Measurements from ENCODE around the gene MKKS.
A peak's percentile ranks its signal among the peaks of the same experiment; 100 is the strongest.

The MKKS gene

DNA sequence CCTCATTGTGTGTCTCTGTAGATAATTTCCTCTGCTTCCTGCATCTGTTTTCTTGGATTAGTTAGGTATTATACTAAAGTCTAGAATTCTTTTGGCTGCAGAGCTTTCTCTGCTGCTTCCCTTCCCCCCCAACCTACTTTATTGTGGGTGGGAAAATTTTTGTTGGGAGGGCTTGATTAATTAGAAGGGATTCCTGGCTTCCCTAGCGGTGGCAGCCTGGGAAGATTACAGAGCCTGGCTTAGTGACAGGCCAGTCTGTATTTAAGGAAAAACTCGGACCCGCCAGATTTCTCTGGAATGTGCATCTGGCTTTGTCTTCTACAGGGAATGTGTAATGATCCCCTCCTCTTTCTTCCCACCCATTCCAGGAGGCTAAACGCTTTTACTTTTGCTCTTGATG is 32.3 kb upstream of the MKKS start:
- no peak for TF ChIP-seq ZNF274 (IDR thresholded peaks at IDR 0.05; ENCODE audit: low read depth, low read length)
- H3K4me3 ChIP-seq (ENCODE audit: low read length), result no peak overlapping the region

DNA sequence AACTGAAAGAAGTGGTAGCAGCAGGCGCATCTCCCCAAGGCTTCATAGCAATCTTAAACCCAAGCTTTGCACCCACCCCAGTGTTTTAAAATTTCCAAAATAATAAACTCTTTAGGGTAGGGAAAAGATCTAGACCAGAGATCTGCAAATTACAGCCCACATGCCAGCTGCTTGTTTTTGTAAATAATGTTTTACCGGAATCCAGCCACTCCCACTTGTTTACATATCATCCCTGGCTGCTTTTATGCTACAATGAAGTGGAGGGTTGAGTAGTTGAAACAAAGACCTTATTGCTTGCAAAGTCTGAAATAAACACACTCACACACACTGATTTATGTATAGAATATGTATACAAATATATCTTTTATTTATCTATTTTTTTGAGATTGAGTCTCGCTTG is 31.1 kb upstream of the MKKS start:
- no peak overlapping the region for H3K4me3 ChIP-seq (ENCODE audit: low read length)
- no peak for TF ChIP-seq ZNF274 (IDR thresholded peaks at IDR 0.05; ENCODE audit: low read depth, low read length)

GRCh38 chr20:10463622-10464021 is 29.6 kb upstream of the MKKS start:
- H3K4me3 ChIP-seq (ENCODE audit: low read length), result no peak overlapping the region
- no peak for TF ChIP-seq ZNF274 (IDR thresholded peaks at IDR 0.05; ENCODE audit: low read depth, low read length)

GRCh38 chr20:10462516-10462915 is 28.5 kb upstream of the MKKS start:
- TF ChIP-seq ZNF274 (IDR thresholded peaks at IDR 0.05; ENCODE audit: low read depth, low read length), result no peak
- H3K4me3 ChIP-seq (ENCODE audit: low read length), result no peak overlapping the region

GRCh38 chr20:10461495-10461894 is 27.5 kb upstream of the MKKS start:
- no peak overlapping the region for H3K4me3 ChIP-seq (ENCODE audit: low read length)
- no peak for TF ChIP-seq ZNF274 (IDR thresholded peaks at IDR 0.05; ENCODE audit: low read depth, low read length)

- no peak overlapping the region for H3K4me3 ChIP-seq (ENCODE audit: low read length)
- no peak for TF ChIP-seq ZNF274 (IDR thresholded peaks at IDR 0.05; ENCODE audit: low read depth, low read length)
These were observed 20.2 kb upstream of the MKKS start for GRCh38 chr20:10454151-10454750.

DNA sequence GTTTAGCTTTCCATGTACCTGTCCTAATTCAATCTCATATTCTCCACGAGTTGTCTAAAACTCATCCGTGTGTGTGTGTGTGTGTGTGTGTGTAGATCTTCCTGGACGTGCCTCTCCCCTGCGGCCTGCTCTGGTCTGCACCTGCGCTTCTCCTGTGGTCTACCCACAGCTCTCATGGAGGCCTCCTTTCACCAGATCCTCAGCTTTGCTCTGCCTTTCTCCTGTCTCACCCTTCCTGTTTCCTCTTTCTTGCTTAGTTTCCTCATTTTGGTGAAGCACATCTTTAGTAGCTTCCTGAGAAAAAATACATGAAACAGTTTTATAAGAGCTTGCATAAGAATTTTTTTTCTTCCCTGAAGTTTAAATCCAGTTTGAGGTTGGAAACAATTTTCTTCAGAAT is 19.2 kb upstream of the MKKS start:
- H3K4me3 ChIP-seq (ENCODE audit: low read length), result no peak overlapping the region; the same call in 1 of the 2 replicates
- TF ChIP-seq ZNF274 (IDR thresholded peaks at IDR 0.05; ENCODE audit: low read depth, low read length), result no peak

DNA sequence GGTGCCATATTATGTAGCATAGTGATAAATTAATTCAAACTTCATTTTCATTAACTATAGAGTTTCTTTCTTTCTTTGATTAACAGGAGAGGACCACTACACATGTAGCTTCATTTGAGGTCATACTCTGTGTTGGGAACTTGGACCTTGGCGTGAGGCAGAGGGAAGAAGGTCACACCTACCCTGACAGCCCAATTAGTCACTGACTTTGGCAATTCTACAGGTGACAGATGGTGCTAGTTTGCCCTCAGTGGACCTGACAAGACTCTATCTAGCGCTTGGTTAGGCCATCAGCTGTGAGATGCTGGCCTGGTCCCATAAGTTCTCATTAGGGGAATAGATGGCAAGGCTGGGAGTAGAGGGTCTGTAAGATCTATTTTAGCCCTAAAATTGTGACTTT is 15.2 kb upstream of the MKKS start:
- no peak overlapping the region for H3K4me3 ChIP-seq (ENCODE audit: low read length)
- no peak for TF ChIP-seq ZNF274 (IDR thresholded peaks at IDR 0.05; ENCODE audit: low read depth, low read length)

DNA sequence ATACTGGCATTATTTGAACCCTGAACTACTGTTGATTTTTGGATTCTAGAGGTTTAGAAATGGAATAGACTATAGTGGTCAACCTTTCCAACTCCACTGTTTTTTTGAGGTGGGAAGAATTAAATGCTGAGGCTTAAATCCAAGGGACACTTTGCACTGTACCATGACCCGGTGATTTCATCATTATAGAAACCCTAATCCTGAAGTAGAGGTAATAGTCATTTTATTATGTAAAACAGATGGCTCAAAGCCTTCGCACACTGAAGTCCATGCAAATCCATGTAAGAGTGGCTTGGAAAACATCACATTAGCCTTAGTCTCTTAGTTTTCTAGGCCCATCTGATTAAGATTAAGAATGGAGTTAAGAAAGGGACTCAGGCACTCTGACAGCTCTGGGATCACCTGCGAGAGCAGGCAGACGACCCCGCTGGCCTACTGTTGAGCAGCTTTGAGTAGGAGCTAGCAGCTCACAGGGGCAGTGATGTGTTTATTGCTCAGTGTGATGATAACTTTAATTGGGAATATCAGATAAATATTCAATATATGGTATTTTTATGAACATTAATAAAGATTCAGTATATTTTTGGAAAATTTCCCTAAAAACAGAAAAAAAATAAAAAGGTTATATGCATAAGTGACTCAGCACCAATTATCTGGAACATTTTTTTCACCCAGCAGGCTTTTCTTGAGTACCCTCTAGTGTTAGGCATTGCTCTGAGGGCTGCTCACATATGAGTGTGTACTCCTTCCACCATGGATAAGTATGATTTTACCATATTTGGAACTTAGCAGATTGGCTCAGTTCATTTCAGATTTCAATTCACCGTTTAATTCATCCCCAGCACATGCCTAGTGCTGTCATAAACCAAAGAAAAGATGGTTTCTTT is 14.5 kb upstream of the MKKS start:
- TF ChIP-seq ZNF274 (IDR thresholded peaks at IDR 0.05; ENCODE audit: low read depth, low read length), result no peak
- no peak overlapping the region for H3K4me3 ChIP-seq (ENCODE audit: low read length)

DNA sequence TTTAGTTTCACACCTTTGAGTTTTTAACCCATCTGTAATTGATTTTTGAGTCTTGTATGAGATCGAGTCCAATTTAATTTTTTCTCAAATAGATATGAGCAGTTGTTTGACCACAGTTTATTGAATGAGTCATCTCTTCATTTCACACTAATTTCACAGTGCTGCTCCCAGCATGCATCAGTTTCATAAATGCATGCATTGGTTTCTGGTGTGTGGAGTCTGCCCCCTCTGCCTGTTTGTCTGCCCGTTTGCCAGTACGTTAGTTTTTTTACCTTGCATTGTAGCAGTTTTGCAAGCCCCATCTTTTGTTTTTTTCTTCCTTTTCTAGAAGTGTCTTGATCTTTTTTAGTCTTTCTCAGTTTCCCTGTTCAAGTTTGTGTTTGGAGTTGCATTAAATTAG is 13.0 kb upstream of the MKKS start:
- no peak for TF ChIP-seq ZNF274 (IDR thresholded peaks at IDR 0.05; ENCODE audit: low read depth, low read length)

GRCh38 chr20:10445758-10446157 is 11.7 kb upstream of the MKKS start:
- TF ChIP-seq ZNF274 (IDR thresholded peaks at IDR 0.05; ENCODE audit: low read depth, low read length), result no peak
- H3K4me3 ChIP-seq (ENCODE audit: low read length), result no peak overlapping the region

More for the DNA sequence above, 13.0 kb upstream of the MKKS start:
- H3K4me3 ChIP-seq (ENCODE audit: low read length), result peak overlapping the region; percentile 19; the same call in 1 of the 2 replicates

DNA sequence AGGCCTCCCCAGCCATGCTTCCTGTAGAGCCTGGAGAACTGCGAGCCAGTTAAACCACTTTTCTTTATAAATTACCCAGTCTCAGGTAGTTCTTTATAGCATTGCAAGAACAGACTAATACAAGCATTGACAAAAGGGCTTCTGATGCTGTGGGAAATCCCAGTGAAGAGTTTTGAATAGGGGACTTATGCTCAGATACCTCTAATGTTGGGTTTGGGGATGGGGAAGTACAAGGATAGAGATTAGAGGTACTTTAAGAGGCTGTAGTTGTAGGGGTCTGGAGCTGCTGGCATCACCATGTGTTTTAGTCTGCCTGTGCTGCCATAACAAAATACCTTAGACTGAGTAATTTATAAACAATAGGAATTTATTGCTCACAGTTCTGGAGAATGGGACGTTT is 9.9 kb upstream of the MKKS start:
- no peak overlapping the region for H3K4me3 ChIP-seq (ENCODE audit: low read length)
- no peak for TF ChIP-seq ZNF274 (IDR thresholded peaks at IDR 0.05; ENCODE audit: low read depth, low read length)

DNA sequence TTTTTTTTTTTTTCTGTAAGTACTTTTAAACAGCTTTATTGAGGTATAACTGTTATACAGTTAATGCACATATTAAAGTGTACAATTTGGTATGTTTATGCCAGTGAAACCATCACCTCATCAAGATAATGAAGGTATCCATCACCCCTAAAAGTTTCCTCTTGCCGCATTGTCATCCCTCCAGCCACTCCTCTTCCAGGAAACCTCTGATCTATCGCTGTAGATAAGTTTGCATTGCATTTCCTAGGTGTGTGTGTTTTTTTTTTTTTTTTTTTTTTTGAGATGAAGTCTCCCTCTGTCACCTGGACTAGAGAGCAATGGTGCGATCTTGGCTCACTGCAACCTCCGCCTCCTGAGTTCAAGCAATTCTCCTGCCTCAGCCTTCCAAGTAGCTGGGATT is 4.2 kb upstream of the MKKS start:
- no peak for TF ChIP-seq ZNF274 (IDR thresholded peaks at IDR 0.05; ENCODE audit: low read depth, low read length)
- H3K4me3 ChIP-seq (ENCODE audit: low read length), result no peak overlapping the region

DNA sequence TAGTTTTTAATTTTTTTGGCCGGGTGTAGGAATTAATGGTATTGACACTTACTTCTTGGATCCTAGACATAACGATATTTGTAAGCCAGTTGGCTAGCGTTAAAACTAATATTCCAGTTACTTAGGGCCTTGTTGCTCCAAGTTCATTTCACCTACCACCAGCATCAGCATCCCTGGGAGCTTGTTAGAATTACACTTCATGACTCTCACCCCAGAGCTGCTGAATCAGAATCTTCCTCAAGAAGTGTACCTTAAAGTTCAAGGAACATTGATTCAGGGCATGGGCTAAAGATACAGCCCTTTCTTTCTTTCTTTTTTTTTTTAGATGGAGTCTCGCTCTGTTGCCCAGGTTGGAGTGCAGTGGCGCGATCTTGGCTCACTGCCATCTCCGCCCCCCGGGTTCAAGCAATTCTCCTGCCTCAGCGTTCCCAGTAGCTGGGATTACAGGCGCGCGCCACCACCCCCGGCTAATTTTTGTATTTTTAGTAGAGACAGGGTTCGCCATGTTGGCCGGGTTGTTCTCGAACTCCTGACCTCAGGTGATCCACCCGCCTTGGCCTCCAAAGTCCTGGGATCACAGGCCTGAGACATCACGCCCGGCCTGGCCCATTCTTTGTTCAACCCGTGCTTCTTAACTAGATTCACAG is 2.2 kb upstream of the MKKS start:
- peak overlapping the region; percentile 99 for H3K4me3 ChIP-seq (ENCODE audit: low read length)
- TF ChIP-seq ZNF274 (IDR thresholded peaks at IDR 0.05; ENCODE audit: low read depth, low read length), result no peak
